Measurements from ENCODE around the gene LCNL1.

Gene LCNL1

GRCh38 chr9:136943291-136944211, 39.2 kb upstream of the LCNL1 start:
- DNase-seq (ENCODE audit: insufficient read length, low spot score), result peak; percentile 91
- no peak for FAIRE-seq

GRCh38 chr9:136944212-136944518, 38.6 kb upstream of the LCNL1 start:
- peak; percentile 91 for DNase-seq (ENCODE audit: insufficient read length, low spot score)
- no peak for FAIRE-seq
- TF ChIP-seq POLR2A (IDR thresholded peaks at IDR 0.05; ENCODE audit: low read depth, low read length), result no peak

More at GRCh38 chr9:136943291-136944211, 39.2 kb upstream of the LCNL1 start:
- 0 out of 2 replicates have a peak, but pooled peaks have one; percentile 28 for TF ChIP-seq POLR2A (IDR thresholded peaks at IDR 0.05; ENCODE audit: low read depth, low read length)

GRCh38 chr9:136944519-136945332, 38.1 kb upstream of the LCNL1 start, which contains the start of the genes C8G and FBXW5:
Gene C8G, plus strand, starts transcription at chr9:136945243. Its CDS starts 78 bp downstream, at chr9:136945321.
Gene FBXW5, minus strand, starts transcription at chr9:136944738. Its CDS starts 655 bp downstream, at chr9:136944083.
- FAIRE-seq, result no peak
- DNase-seq (ENCODE audit: insufficient read length, low spot score), result peak; percentile 100
- peak; percentile 79 for TF ChIP-seq POLR2A (IDR thresholded peaks at IDR 0.05; ENCODE audit: low read depth, low read length)

GRCh38 chr9:136945333-136946227, 37.2 kb upstream of the LCNL1 start:
- FAIRE-seq (no peak), DNase-seq (ENCODE audit: insufficient read length, low spot score) (no peak)
- no peak for TF ChIP-seq POLR2A (IDR thresholded peaks at IDR 0.05; ENCODE audit: low read depth, low read length)

- no peak for TF ChIP-seq POLR2A (IDR thresholded peaks at IDR 0.05; ENCODE audit: low read depth, low read length)
- no peak for FAIRE-seq
- DNase-seq (ENCODE audit: insufficient read length, low spot score), result no peak
Observed at GRCh38 chr9:136946228-136947027, 36.4 kb upstream of the LCNL1 start.

GRCh38 chr9:136947028-136947891, 35.5 kb upstream of the LCNL1 start:
- DNase-seq (ENCODE audit: insufficient read length, low spot score) (no peak), FAIRE-seq (no peak)
- TF ChIP-seq POLR2A (IDR thresholded peaks at IDR 0.05; ENCODE audit: low read depth, low read length), result no peak

GRCh38 chr9:136947955-136948510, 34.8 kb upstream of the LCNL1 start:
- no peak for TF ChIP-seq POLR2A (IDR thresholded peaks at IDR 0.05; ENCODE audit: low read depth, low read length)

GRCh38 chr9:136949239-136949816, 33.5 kb upstream of the LCNL1 start:
- DNase-seq (ENCODE audit: insufficient read length, low spot score), result no peak
- no peak for TF ChIP-seq POLR2A (IDR thresholded peaks at IDR 0.05; ENCODE audit: low read depth, low read length)
- FAIRE-seq, result no peak

More at GRCh38 chr9:136947955-136948510, 34.8 kb upstream of the LCNL1 start:
- no peak for FAIRE-seq
- DNase-seq (ENCODE audit: insufficient read length, low spot score), result no peak

- peak; percentile 79 for FAIRE-seq
- peak; percentile 100 for DNase-seq (ENCODE audit: insufficient read length, low spot score)
Observed at GRCh38 chr9:136949817-136950655, 32.8 kb upstream of the LCNL1 start.

GRCh38 chr9:136950656-136951276, 32.0 kb upstream of the LCNL1 start:
- DNase-seq (ENCODE audit: insufficient read length, low spot score) (no peak), FAIRE-seq (no peak)
- TF ChIP-seq POLR2A (IDR thresholded peaks at IDR 0.05; ENCODE audit: low read depth, low read length), result no peak

More at GRCh38 chr9:136949817-136950655, 32.8 kb upstream of the LCNL1 start:
- peak; percentile 56; the same call in 1 of the 2 replicates for TF ChIP-seq POLR2A (IDR thresholded peaks at IDR 0.05; ENCODE audit: low read depth, low read length)
